HG02678 (cell line): ENCODE measurements around the gene CSN1S1.
"Not testable (repeated sequence)": the region's sequence is repeated elsewhere in the genome, so short reads cannot be mapped to it uniquely, and the experiment has no call there.

ENCODE experiments used
- ATAC-seq: cut with Tn5 transposase; IDR thresholded peaks from one replicate; pipeline ENCODE4 v1.9.1; 2021; ENCODE audit warnings: mild to moderate bottlenecking, moderate library complexity; ENCODE audit not compliant: unreplicated experiment

Gene CSN1S1

GRCh38 chr4:69930768-69931167 is at the start of gene CSN1S1:
TSS of gene CSN1S1 (plus strand) at chr4:69931068. CDS start at chr4:69932556, 1,488 bp downstream.
- no peak for ATAC-seq

GRCh38 chr4:69881173-69881773 is 49.6 kb upstream of the CSN1S1 start:
- peak; percentile 87 for ATAC-seq

GRCh38 chr4:69882150-69882549 is 48.7 kb upstream of the CSN1S1 start:
- ATAC-seq: no peak

GRCh38 chr4:69888336-69888735 is 42.5 kb upstream of the CSN1S1 start:
- ATAC-seq: no peak

- no peak for ATAC-seq
Measured at GRCh38 chr4:69894186-69894585, 36.7 kb upstream of the CSN1S1 start.

GRCh38 chr4:69894721-69895120 is 36.1 kb upstream of the CSN1S1 start:
- no peak for ATAC-seq

- ATAC-seq: no peak
Measured at GRCh38 chr4:69896530-69897116, 34.2 kb upstream of the CSN1S1 start.

- no peak for ATAC-seq
Measured at GRCh38 chr4:69907151-69907550, 23.7 kb upstream of the CSN1S1 start.

- no peak for ATAC-seq
Measured at GRCh38 chr4:69909195-69909594, 21.7 kb upstream of the CSN1S1 start.

- ATAC-seq: peak; percentile 87
Measured at GRCh38 chr4:69910016-69910782, 20.7 kb upstream of the CSN1S1 start.

GRCh38 chr4:69920874-69921273 is 10.0 kb upstream of the CSN1S1 start:
- no peak for ATAC-seq

- ATAC-seq: not testable (repeated sequence)
Measured at GRCh38 chr4:69923782-69924410, 7.0 kb upstream of the CSN1S1 start.

- ATAC-seq: no peak
Measured at GRCh38 chr4:69934150-69934549, 3.3 kb downstream of the CSN1S1 start.

GRCh38 chr4:69936566-69936965 is 5.7 kb downstream of the CSN1S1 start:
- ATAC-seq: no peak

- no peak for ATAC-seq
Measured at GRCh38 chr4:69951602-69952001, 20.7 kb downstream of the CSN1S1 start.

GRCh38 chr4:69957209-69957608 is 26.3 kb downstream of the CSN1S1 start:
- no peak for ATAC-seq

GRCh38 chr4:69965628-69966027 is 34.8 kb downstream of the CSN1S1 start, which contains the start of gene CSN2:
TSS of gene CSN2 (minus strand) at chr4:69965728. CDS start at chr4:69960995, 4,733 bp downstream.
- no peak for ATAC-seq

GRCh38 chr4:69970071-69970470 is 39.2 kb downstream of the CSN1S1 start:
- ATAC-seq: no peak

GRCh38 chr4:69974631-69975030 is 43.8 kb downstream of the CSN1S1 start:
- ATAC-seq: no peak

- ATAC-seq: no peak
Measured at GRCh38 chr4:69977582-69977981, 46.7 kb downstream of the CSN1S1 start.

GRCh38 chr4:69984030-69984443 is 53.2 kb downstream of the CSN1S1 start:
- ATAC-seq: no peak

GRCh38 chr4:69986663-69987062 is 55.8 kb downstream of the CSN1S1 start:
- ATAC-seq: no peak
